ENCODE data around the gene ZNF44. TPM values are rescaled to one million over a fixed set of nuclear protein-coding genes. Genes with fewer than 3 reads are reported as not detected.

ZNF44 gene
- total and polyA plus RNA-seq, 9 of the 15 experiments (the other 6 are each of a cell fraction or from before 2014, with no cell fraction given) = 2.6 to 8.3 (median 4.4) TPM

GRCh38 chr19:12331211-12331941 is 36.7 kb upstream of the ZNF44 start:
- FAIRE-seq = peak; percentile 15
- H2AFZ ChIP-seq (ENCODE audit: low read depth, low read length) = no peak overlapping the region
- no peak overlapping the region for H3K4me3 ChIP-seq
- TF ChIP-seq REST (IDR thresholded peaks at IDR 0.05; ENCODE audit: borderline replicate concordance) (peak; percentile 39), REST (CRISPR knock-in tag; IDR thresholded peaks at IDR 0.05; ENCODE audit: low read depth) (no peak), THRA (IDR thresholded peaks at IDR 0.05) (peak; percentile 43; the same call in 1 of the 2 replicates), ZKSCAN1 (IDR thresholded peaks at IDR 0.05; ENCODE audit: low read depth, low read length) (no peak), TARDBP (IDR thresholded peaks at IDR 0.05) (no peak), USF1 (CRISPR knock-in tag; IDR thresholded peaks at IDR 0.05) (no peak), ARID1B (IDR thresholded peaks at IDR 0.05) (peak; percentile 59), ID3 (CRISPR knock-in tag; IDR thresholded peaks at IDR 0.05) (no peak), ID3 (tag; IDR thresholded peaks at IDR 0.05) (peak; percentile 88; the same call in 1 of the 2 replicates), BCL6 (CRISPR knock-in tag; IDR thresholded peaks at IDR 0.05) (no peak), ZNF589 (CRISPR knock-in tag; IDR thresholded peaks at IDR 0.05; ENCODE audit: low read depth) (peak; percentile 33; the same call in 1 of the 2 replicates)

More at GRCh38 chr19:12331211-12331941, 36.7 kb upstream of the ZNF44 start:
- Histone ChIP-seq H3K79me2 (ENCODE audit: control insufficient read depth, insufficient read depth, low read length) (no peaks in the 10 kb centered on the region), H3K27me3 (ENCODE audit: control insufficient read depth in 2 of 2, insufficient read depth in 2 of 2, low read length in 2 of 2) (no peaks in the 10 kb centered on the region; a peak in 1 of 5 replicates), H3K9ac (ENCODE audit: insufficient read depth in 1 of 2, low read depth in 2 of 2, low read length in 2 of 2) (no peak overlapping the region), H3K36me3 (ENCODE audit: control insufficient read depth, insufficient read depth, low read length) (no peaks in the 10 kb centered on the region), H3K4me2 (ENCODE audit: insufficient read depth, low read length) (peak overlapping the region; percentile 22; the same call in 1 of the 2 replicates), H3K4me1 (replicated peaks in 1 of 2; ENCODE audit: control insufficient read depth in 2 of 2, insufficient read depth in 2 of 2, low read length in 2 of 2) (peaks cover 12 to 16% of the 10 kb centered on the region in 2 experiments), H4K20me1 (replicated peaks; ENCODE audit: control insufficient read depth, insufficient read depth, low read length) (no peaks in the 10 kb centered on the region), H3K9me3 (replicated peaks; ENCODE audit: control insufficient read depth, insufficient read depth, low read depth, low read length) (no peaks in the 10 kb centered on the region), H3K27ac (ENCODE audit: extremely low read depth, low read depth, low read length) (no peak overlapping the region), H3K9me1 (ENCODE audit: control insufficient read depth, insufficient read depth, low read length) (no peaks in the 10 kb centered on the region)
- in situ Hi-C loops (cut with MboI) = no loop called here
- ATAC-seq (peak; percentile 74), DNase-seq (ENCODE audit: extremely low read depth in 1 of 4, low spot score in 3 of 4) (peak in 1 of 4 experiments; percentile 19)
- intact Hi-C loops (cut with micrococcal nuclease) = no loop called here
- WGBS (ENCODE audit: insufficient coverage, low coverage, missing lambda C conversion rate) = 1% methylated on average over 4 of the region's 4 CpGs
- POLR2A ChIA-PET = interaction anchor here (0.6 kb wide), 1 partner anchor 141 kb away, joined by 3 read pairs; no protein-coding TSS in a partner anchor
- CTCF ChIA-PET (ENCODE audit: low intra/inter-chr PET ratio) = no interaction called here
- BruUV-seq (replicated peaks) = no TSS peak

All from K562 (cell line).